Measurements from ENCODE around the gene CLDN14.

The CLDN14 gene

DNA sequence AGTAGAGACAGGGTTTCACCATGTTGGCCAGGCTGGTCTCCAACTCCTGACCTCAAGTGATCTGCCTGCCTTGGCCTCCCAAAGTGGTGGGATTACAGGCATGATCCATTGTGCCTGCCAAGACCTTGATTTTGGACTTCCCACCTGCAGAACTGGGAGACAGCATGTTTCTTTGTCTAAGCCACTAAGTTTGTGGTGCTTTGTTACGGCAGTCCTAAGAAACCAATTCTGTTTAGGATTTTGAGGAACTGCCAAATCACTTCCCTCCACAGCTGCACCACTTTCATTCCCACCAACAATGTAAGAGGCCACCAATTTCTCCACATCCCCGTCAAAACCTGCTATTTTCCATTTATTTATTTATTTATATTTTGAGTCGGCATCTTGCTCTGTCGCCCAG lies 48.7 kb downstream of the CLDN14 start:
- no peak for DNase-seq

- no peak for DNase-seq
These were observed 49.1 kb downstream of the CLDN14 start for GRCh38 chr21:36430841-36431240.

DNA sequence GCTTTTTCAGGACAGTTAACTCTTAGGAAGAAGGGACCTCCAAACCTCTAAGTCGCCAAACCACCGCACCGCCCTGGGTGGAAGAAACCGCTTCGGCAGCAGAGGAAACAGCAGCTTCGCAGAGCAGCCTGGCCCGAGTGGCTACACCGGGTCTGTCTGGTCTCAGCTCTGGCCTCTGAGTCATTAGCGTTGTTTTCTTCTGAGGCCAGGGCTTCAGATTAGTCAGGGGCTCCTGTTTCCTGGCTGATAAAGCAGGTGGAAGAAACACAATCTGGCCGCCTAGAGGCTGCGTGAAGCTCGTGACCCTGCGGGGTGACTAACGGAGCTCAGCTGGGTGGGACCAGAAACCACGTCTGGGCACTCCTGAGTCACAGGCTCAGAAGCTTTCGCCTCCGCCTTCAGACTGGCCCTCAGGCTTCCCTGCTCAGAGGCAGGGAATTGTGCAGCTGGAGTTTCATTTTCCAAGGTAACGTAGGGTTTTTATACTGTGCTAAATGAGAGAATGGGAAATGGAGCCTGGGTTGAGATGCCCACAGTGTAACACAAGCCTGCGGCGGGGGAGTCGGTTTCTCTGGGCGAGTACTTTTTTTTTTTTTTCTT lies 49.9 kb downstream of the CLDN14 start:
- peak; percentile 93 for DNase-seq

GRCh38 chr21:36428761-36429432 lies 51.0 kb downstream of the CLDN14 start:
- no peak for DNase-seq

GRCh38 chr21:36427502-36427901 lies 52.4 kb downstream of the CLDN14 start:
- DNase-seq = no peak

GRCh38 chr21:36425286-36425685 lies 54.6 kb downstream of the CLDN14 start:
- peak; percentile 45 for DNase-seq

DNA sequence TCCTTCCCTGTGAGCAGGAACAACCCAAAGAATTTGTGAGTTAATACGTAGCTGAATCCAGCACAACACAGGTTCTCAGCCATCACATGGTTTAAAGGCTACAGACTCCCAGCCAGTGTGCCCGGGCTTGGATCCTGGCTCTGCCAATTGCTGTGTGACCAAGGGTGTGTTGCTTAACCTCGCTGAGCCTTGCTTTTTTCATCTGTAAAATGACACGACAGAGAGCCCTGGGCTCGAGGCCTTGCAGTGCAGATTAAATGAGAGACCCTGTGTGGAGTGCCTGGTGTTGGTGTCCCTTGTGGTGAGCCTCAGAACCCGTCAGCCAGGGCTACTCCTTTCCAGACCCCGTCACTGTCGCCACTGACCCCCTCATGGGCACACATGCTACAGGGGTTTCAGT lies 55.3 kb downstream of the CLDN14 start:
- no peak for DNase-seq

DNA sequence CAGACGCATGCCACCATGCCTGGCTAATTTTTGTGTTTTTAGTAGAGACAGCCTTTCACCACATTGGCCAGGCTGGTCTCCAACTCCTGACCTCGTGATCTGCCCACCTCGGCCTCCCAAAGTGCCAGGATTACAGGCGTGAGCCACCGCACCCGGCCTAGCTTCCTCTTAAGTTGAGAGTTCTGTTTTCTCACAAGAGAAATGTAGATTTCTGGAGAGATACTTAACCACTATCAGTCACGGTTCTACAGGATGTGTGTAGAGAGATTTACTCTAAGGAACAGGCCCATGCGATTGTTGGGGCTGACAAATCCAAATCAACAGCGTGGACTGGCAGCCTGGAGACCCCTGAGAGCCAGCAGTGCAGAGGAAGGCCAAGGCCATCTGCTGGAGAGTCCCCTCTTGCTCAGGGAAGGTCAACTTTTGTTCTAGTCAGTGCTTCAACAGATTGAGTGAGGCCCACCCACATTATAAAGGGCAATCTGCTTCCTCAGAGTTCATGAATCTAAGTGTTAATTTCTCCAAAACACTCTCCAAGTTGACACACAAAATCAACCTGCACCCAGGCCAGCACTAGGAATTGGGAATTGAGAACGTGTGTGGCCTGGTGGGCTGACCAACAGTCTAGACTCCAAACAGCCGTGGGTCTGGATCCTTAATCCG lies 56.0 kb downstream of the CLDN14 start:
- no peak for DNase-seq

- peak; percentile 65 for DNase-seq
These were observed 57.4 kb downstream of the CLDN14 start for GRCh38 chr21:36422279-36423098.

DNA sequence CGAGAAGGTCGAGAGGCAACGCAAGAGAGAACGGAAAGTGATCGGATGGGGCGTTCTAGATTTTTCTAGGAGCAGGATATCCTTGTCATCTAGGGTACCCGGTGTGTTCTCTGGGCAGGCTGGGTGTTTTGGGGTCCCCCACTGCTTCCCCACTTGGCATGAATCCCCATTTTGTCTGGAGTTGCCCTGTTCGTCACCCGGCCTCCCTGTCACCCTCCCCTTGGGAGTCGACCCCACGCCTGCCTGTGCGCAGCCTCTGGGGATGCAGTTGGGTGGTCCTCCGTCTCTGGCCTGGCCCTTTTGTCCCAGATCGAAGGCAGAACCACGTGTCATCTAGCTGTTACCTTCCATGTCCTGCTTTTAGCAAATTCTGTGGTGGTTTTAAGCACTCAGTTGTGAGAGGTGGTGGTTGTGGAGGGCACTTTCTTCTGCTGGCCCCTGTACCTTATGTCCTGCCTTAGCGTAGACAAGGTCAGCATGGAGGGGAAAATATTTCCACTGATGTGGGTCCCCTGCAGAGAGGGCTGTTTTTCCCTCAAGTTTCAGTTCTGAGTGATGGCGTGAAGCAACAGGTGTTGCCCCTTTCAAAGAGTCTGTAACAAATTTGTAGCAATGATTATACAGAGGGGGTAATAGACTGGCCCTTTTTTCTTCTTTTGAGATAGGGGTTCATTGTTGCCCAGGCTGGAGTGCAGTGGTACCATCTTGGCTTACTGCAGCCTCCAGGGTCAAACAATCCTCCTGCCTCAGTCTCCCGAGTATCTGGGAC lies 59.2 kb downstream of the CLDN14 start:
- DNase-seq = no peak

DNA sequence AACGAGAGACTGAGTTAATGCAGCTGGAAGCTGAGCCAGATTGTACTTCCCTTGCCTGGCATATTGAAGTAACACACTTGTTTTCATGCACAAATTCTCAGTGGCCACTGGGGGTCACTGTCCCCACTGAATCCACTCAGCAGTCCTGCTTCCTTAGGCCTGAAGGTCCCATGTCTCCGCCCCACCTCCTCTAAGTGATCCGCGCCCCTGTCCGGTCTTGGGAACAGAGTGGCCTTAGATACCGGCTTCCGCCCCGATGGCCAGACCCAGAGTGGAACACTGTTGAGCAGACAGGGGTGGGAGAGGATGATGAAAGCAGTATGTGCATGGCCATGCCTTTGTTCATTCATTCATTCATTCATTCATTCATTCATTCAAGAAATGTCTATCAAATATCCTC lies 59.9 kb downstream of the CLDN14 start:
- DNase-seq = peak; percentile 86

GRCh38 chr21:36419241-36419640 lies 60.7 kb downstream of the CLDN14 start:
- DNase-seq = no peak

- no peak for DNase-seq
These were observed 64.5 kb downstream of the CLDN14 start for GRCh38 chr21:36415375-36415774.

GRCh38 chr21:36412916-36413315 lies 67.0 kb downstream of the CLDN14 start:
- DNase-seq = no peak

GRCh38 chr21:36411301-36411700 lies 68.6 kb downstream of the CLDN14 start:
- DNase-seq = no peak
